PC-9 (cell line): ENCODE results near the gene FMNL1.

Experiments
- EZH2 ChIP-seq: fragments of 200-600 bp; sonication (generic); IDR thresholded peaks from 2 replicates; pipeline ENCODE4 v1.8.0; 2017; ENCODE audit warnings: antibody characterized with exemption, low read depth
- TF ChIP-seq, protein P1 (sequence below): fragments of 200-600 bp; sonication (generic); conservative IDR thresholded peaks from 2 replicates; pipeline ENCODE4 v1.6.1; 2017; ENCODE audit warnings: mixed run types, antibody characterized with exemption, mild to moderate bottlenecking, moderate library complexity

DNA sequence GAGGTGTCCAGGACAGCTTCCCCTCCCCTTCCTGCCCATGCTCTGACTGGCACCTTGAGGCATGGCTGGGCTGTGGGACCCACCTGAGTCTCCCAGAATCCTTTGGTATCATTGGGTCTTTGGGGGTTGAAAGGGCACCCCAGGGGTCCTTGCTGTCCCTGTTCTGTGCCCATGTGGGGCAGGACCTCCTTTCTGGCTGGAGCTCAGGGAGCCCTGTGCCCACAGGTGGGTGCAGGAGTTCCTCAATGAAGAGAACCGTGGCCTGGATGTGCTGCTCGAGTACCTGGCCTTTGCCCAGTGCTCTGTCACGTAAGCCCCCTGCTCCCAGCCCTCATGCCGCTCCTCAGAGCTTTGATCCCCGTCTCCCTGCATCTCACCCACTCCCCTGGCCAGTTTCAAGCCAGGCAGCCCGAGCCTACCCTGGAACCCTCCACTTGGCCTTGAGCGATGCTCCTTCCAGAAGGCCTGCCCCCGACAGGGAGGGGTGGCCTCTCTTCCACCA lies 11.8 kb downstream of the FMNL1 start:
- TF ChIP-seq, protein P1, sequence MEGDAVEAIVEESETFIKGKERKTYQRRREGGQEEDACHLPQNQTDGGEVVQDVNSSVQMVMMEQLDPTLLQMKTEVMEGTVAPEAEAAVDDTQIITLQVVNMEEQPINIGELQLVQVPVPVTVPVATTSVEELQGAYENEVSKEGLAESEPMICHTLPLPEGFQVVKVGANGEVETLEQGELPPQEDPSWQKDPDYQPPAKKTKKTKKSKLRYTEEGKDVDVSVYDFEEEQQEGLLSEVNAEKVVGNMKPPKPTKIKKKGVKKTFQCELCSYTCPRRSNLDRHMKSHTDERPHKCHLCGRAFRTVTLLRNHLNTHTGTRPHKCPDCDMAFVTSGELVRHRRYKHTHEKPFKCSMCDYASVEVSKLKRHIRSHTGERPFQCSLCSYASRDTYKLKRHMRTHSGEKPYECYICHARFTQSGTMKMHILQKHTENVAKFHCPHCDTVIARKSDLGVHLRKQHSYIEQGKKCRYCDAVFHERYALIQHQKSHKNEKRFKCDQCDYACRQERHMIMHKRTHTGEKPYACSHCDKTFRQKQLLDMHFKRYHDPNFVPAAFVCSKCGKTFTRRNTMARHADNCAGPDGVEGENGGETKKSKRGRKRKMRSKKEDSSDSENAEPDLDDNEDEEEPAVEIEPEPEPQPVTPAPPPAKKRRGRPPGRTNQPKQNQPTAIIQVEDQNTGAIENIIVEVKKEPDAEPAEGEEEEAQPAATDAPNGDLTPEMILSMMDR: no peak
- no peak for TF ChIP-seq EZH2
